GM18909 (cell line): Measurements from ENCODE around the gene CDCA4.

ENCODE experiments used
- ATAC-seq: cut with Tn5 transposase; IDR thresholded peaks from one replicate; pipeline ENCODE4 v1.9.1; 2021; ENCODE audit warnings: mild to moderate bottlenecking; ENCODE audit not compliant: unreplicated experiment, poor library complexity

CDCA4 gene

DNA sequence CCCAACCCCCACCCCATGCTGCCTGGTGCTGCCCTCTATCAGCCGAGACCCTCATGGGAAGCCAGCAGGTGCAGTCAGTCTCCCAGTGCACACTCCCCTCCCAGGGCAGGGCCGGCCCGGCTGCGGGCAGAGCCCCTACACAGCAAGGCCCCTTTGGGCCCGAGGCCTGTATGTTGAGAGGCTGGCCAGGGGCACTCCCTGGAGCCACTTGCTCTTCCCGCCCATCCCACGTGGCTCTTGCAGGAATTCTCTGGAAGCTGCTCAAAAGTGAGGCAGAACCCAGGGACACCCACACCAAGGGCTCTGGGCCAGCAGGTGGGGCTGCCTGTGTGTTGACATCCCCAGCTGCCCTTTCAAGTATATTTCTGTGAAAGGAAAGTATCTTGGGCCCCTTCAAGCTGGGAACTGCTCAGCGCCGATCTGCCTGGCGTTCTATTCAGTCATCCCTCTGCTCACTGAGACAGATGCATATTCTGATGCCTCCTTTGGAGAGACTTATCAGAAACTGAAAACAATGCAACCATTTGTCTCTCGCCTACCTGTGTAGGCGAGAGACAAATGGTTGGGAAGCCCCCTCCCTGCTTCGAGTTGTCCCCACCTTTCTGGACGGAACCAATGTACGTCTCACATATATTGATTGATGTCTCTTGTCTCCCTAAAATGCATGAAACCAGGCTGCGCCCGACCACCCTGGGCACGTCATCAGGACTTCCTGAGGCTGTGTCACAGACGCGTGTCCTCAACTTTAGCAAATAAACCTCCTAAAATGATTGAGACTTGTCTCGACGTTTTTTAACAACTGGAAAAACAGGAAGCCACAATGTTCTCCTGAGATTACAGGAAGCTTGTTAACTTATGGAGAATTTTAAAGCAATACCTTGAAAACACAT lies 38.4 kb upstream of the CDCA4 start:
- ATAC-seq, result no peak

DNA sequence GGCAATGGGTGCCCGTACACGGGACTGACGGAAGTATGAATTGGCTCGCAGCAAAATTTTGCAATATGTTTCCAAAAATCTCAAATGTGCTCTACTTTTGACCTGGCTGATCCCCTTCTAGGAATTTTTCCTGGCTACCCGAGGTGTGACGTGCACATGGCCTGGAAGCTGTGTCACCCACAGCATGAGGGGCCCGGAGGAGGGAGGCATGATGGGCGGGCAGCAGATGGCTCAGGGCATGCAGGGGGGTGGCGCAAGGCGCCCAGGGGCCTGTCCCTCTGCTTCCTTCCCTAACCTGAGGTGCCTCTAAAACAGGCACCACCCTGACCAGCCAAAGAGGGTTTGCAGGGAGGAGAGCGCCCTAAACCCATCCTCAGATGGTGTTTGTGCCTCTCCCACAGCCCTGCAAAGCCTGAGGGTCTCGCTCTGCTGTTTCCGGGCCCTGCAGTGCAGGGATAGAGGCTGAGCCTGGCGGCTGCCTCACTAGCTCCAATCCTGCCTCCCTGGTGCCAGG lies 37.7 kb upstream of the CDCA4 start:
- ATAC-seq, result no peak

- no peak for ATAC-seq
Observed at GRCh38 chr14:105056303-105056831, 35.5 kb upstream of the CDCA4 start.

- no peak for ATAC-seq
Observed at GRCh38 chr14:105055736-105056302, 34.9 kb upstream of the CDCA4 start.

DNA sequence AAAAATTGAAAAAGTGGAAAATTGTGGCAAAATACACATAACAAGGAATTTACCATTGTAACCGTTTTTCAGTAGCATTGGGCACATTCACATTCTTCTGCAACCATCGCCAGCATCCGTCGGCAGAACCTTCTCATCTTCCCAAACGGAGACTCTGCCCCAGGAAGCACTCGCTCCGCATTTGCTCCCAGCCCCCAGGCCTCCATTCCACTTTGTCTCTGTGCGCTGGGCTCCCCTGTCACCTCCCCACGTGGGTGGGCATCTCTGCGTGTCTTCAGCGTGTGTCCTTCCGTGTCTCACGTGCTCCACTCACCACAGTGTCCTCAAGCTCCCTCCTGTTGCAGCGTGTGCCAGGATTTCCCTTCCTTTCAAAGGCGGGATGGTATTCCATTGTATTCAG lies 34.5 kb upstream of the CDCA4 start:
- no peak for ATAC-seq

- no peak for ATAC-seq
Observed at GRCh38 chr14:105053996-105054395, 33.1 kb upstream of the CDCA4 start.

GRCh38 chr14:105053421-105053820 lies 32.5 kb upstream of the CDCA4 start:
- ATAC-seq, result no peak

DNA sequence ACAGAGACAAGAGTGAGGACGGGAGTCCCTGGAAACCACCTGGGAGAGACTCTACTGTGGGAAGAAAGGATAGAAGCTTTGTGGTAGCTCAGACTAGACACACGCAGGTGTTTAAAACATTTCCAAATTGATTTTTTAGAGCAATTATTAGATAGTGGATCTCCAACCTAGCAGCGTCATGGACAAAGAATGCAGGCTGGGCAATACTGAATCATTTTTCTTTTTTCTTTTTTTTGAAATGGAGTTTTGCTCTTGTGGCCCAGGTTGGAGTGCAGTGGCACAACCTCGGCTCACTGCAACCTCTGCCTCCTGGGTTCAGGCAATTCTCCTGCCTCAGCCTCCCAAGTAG lies 31.2 kb upstream of the CDCA4 start:
- no peak for ATAC-seq

- no peak for ATAC-seq
Observed at GRCh38 chr14:105051182-105052109, 30.6 kb upstream of the CDCA4 start.

DNA sequence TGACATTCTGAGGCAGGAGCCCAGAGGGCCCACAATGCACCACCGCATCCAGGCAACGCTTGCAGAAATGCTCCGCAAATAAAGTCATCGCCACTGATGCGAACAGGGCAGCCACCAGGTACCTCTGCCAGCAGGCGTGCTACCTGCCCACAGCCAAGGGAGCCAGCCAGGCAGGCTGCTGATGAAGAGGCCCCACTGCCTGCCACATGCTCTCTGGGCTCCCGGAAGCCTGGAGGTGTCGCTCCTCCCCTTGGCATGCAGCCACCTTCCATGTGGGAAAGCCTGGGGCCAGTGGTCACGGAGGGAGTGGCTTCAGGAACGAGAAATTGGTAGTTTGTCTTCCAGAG lies 29.6 kb upstream of the CDCA4 start:
- ATAC-seq, result no peak

DNA sequence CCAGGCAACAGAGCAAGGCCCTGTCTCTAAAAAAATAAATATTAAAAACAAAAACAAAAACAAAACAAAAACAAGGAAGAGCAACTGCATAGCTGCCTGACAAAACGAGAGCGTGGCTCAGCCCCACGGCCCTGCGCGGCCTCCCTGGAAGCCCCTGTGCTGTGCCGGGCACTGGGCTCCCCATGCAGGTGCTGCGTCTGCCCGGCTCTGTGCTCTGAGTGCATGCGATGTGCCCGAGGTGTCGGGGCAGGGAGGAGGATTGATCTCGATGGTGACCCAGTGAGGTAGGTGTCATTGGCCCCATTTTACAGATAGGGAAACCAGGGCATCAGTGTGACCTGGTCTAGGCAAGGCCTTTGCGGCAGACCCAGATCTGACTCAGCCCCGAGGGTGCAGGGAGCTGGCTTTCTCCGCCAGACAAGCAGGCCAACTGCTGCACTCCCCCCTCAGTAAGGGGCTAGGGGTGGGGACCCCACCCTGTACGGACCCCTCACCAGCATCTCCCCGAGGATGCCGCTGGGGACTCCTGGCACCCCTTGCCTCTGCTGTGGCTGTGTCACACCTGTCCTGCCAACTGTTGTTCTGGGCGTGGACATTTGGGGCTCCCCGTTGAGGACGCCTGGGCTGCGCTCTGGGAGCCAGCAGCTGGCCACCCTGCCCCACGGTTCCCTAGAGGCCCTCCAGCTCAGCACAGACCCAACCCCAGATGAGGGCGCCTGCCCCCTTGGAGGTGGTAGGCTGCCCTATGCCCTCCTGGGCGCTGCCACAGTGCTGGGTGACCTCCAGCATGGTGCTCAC lies 29.1 kb upstream of the CDCA4 start:
- no peak for ATAC-seq

- no peak for ATAC-seq
Observed at GRCh38 chr14:105047283-105048016, 26.6 kb upstream of the CDCA4 start.

- no peak for ATAC-seq
Observed at GRCh38 chr14:105046891-105047282, 26.0 kb upstream of the CDCA4 start.

GRCh38 chr14:105045710-105046326 lies 24.9 kb upstream of the CDCA4 start:
- ATAC-seq, result peak; percentile 67

GRCh38 chr14:105043641-105044040 lies 22.8 kb upstream of the CDCA4 start:
- ATAC-seq, result no peak

GRCh38 chr14:105042813-105043212 lies 21.9 kb upstream of the CDCA4 start:
- ATAC-seq, result no peak

- no peak for ATAC-seq
Observed at GRCh38 chr14:105041841-105042765, 21.2 kb upstream of the CDCA4 start.
